Pancreas (tissue), 10 donors: ENCODE measurements around the gene SMURF2. TPM values are rescaled to one million over a fixed set of nuclear protein-coding genes. Genes with fewer than 3 reads are reported as not detected.
"Not testable (repeated sequence)": the region's sequence is repeated elsewhere in the genome, so short reads cannot be mapped to it uniquely, and the experiment has no call there.

Experiments
- ATAC-seq, 4 donors: fragments of 200-7000 bp; cut with Tn5 transposase; one replicate each; pipeline versions ENCODE4 v1.8.0 to v1.9.1; 2020; ENCODE audit warnings: mild to moderate bottlenecking in 4 of 4, moderate library complexity in 4 of 4
- DNase-seq, 6 donors: peaks; one replicate each; pipeline ENCODE4 v3.0.0-alpha.2; 2020
- FAIRE-seq: peaks from 2 replicates; lab custom pipeline; 2012; peaks lifted over from hg19 to GRCh38; lab: Jason Lieb, UNC
- H3K27ac ChIP-seq, 4 donors: fragments of 200-600 bp; sonication (generic); 1 replicate in 3 of 4; 2 replicates in 1 of 4; pipeline versions ENCODE4 v1.5.0 to v1.8.0; 2020
- H3K27me3 ChIP-seq, 4 donors: fragments of 200-600 bp; one replicate each; pipeline ENCODE4 v1.8.0; 2021
- H3K36me3 ChIP-seq, 3 donors: fragments of 200-600 bp; sonication (generic) in 1 of 3; one replicate each; pipeline versions ENCODE4 v1.5.0 to v1.8.0; 2020 to 2021
- H3K4me1 ChIP-seq, 3 donors: fragments of 200-600 bp; one replicate each; pipeline ENCODE4 v1.8.0; 2021
- H3K4me3 ChIP-seq, 4 donors: fragments of 200-600 bp; sonication (generic) in 2 of 4; one replicate each; pipeline versions ENCODE4 v1.5.0 to v1.8.0; 2020 to 2021
- H3K9me3 ChIP-seq, 4 donors: fragments of 200-600 bp; one replicate each; pipeline ENCODE4 v1.8.0; 2021
- WGBS, 2 donors: extraction: QIAGEN DNeasy Blood & Tissue Kit; methylation state at CpG; one replicate each; pipeline ENCODE4 v1.1.7; 2013; 5-methylcytosine and 5-hydroxymethylcytosine counted together
- intact Hi-C, 3 donors: fragments of 100-400 bp; cut with DNase I; formaldehyde crosslinking; loops; one replicate each; pipeline versions ENCODE4 v1.11.1 to v1.14.2; 2022
- polyA plus RNA-seq, 2 donors: library from polyadenylated mRNA; stranded (reverse); fragments of 200-250 nt; gene quantifications; one replicate each; pipeline ENCODE4 v1.2.3, GENCODE V29; 2013
- total RNA-seq, 6 donors: library from RNA; stranded (reverse); fragmentation: NEBNext Ultra II Directional in 4 of 6; extraction: Animal tissue kit (Norgen Biotek cat#: 25700) in 4 of 6; gene quantifications; one replicate each; pipeline versions ENCODE4 v1.2.1 to v1.2.4, GENCODE V29; 2021 to 2023
- TF ChIP-seq, protein P1 (sequence below), 4 donors: fragments of 200-600 bp; sonication (generic) in 3 of 4; IDR thresholded peaks; one replicate each; pipeline versions ENCODE4 v1.5.0 to v1.8.0; 2021; ENCODE audit warnings: antibody characterized with exemption in 4 of 4
- donor health status: healthy with polysubstance abuse.
- donor health status: DM: no; HTN: no; CAD: no; lungs with moderate emphysema.
- donor health status: DM: no; HTN: no; CAD: no.
- donor health status: control.
- donor health status: control.
- donor health status: Bipolar disorder and iron deficiency.
- donor health status: DM: yes; HTN: yes; CAD: no.
- donor health status: DM: no; HTN: no; CAD: no.
- donor health status: DM: no; HTN: no; CAD: no.
- donor health status: DM: yes; HTN: yes; CAD: no.

SMURF2 gene
- total and polyA plus RNA-seq, 8 donors, result 3.0 to 17.1 (median 8.0) TPM

DNA sequence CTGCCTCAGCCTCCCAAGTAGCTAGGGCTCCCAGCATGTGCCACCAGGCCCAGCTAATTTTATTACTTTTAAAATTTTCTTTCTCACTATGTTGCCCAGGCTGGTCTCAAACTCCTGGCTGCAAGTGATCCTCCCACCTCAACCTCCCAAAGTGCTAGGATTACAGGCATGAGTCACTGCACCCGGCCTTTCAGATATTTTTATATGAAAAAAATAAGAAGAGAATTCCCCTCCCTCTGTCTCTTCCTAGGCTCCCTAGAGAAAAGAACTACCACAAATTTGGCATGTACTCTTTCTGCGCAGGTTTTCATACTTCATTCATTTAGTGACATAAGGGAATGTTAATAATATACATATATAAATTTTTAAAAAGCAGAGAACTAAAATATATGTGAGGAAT is 21.7 kb upstream of the SMURF2 start:
- Histone ChIP-seq H3K27me3 (no peaks in the 10 kb centered on the region), H3K36me3 (no peaks in the 10 kb centered on the region), H3K4me1 (no peaks in the 10 kb centered on the region), H3K4me3 (no peak overlapping the region), H3K27ac (no peak overlapping the region), H3K9me3 (no peaks in the 10 kb centered on the region)
- WGBS, 2 donors, result 85 to 90% methylated on average over 2 of the region's 2 CpGs
- DNase-seq (no peak), ATAC-seq (no peak), FAIRE-seq (no peak)
- TF ChIP-seq, protein P1, sequence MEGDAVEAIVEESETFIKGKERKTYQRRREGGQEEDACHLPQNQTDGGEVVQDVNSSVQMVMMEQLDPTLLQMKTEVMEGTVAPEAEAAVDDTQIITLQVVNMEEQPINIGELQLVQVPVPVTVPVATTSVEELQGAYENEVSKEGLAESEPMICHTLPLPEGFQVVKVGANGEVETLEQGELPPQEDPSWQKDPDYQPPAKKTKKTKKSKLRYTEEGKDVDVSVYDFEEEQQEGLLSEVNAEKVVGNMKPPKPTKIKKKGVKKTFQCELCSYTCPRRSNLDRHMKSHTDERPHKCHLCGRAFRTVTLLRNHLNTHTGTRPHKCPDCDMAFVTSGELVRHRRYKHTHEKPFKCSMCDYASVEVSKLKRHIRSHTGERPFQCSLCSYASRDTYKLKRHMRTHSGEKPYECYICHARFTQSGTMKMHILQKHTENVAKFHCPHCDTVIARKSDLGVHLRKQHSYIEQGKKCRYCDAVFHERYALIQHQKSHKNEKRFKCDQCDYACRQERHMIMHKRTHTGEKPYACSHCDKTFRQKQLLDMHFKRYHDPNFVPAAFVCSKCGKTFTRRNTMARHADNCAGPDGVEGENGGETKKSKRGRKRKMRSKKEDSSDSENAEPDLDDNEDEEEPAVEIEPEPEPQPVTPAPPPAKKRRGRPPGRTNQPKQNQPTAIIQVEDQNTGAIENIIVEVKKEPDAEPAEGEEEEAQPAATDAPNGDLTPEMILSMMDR (IDR thresholded peaks at IDR 0.05), result no peak
- intact Hi-C loops, result no loop called here

- intact Hi-C loops, result no loop called here
- no peaks in the 10 kb centered on the region for H3K4me1 ChIP-seq
- no peak overlapping the region for H3K27ac ChIP-seq
- H3K27me3 ChIP-seq, result no peaks in the 10 kb centered on the region
- H3K36me3 ChIP-seq, result no peaks in the 10 kb centered on the region
- ATAC-seq (no peak), FAIRE-seq (no peak), DNase-seq (no peak)
- no peaks in the 10 kb centered on the region for H3K9me3 ChIP-seq
- 83 to 89% methylated on average over 12 of the region's 12 CpGs for WGBS, 2 donors
- TF ChIP-seq, protein P1 (IDR thresholded peaks at IDR 0.05), result no peak
- H3K4me3 ChIP-seq, result no peak overlapping the region
Measured at GRCh38 chr17:64682261-64683181, 20.4 kb upstream of the SMURF2 start.

GRCh38 chr17:64679710-64680216 is 17.7 kb upstream of the SMURF2 start:
- TF ChIP-seq, protein P1 (IDR thresholded peaks at IDR 0.05), result no peak
- Histone ChIP-seq H3K27me3 (no peaks in the 10 kb centered on the region), H3K4me3 (no peak overlapping the region), H3K4me1 (no peaks in the 10 kb centered on the region), H3K36me3 (no peaks in the 10 kb centered on the region), H3K27ac (no peak overlapping the region), H3K9me3 (no peaks in the 10 kb centered on the region)
- 85 to 90% methylated on average over 10 of the region's 10 CpGs for WGBS, 2 donors
- intact Hi-C loops, result no loop called here
- ATAC-seq (peak in 1 of 4 donors; percentile 56), DNase-seq (no peak), FAIRE-seq (no peak)

GRCh38 chr17:64676763-64677162 is 14.7 kb upstream of the SMURF2 start:
- no peaks in the 10 kb centered on the region for H3K4me1 ChIP-seq
- no peak overlapping the region for H3K4me3 ChIP-seq
- FAIRE-seq (no peak), ATAC-seq (no peak), DNase-seq (no peak)
- intact Hi-C loops, result no loop called here
- no peak overlapping the region for H3K27ac ChIP-seq
- H3K36me3 ChIP-seq, result no peaks in the 10 kb centered on the region
- H3K9me3 ChIP-seq, result no peaks in the 10 kb centered on the region
- H3K27me3 ChIP-seq, result no peaks in the 10 kb centered on the region
- TF ChIP-seq, protein P1 (IDR thresholded peaks at IDR 0.05), result no peak
- 59 to 63% methylated on average over 3 of the region's 3 CpGs for WGBS, 2 donors

DNA sequence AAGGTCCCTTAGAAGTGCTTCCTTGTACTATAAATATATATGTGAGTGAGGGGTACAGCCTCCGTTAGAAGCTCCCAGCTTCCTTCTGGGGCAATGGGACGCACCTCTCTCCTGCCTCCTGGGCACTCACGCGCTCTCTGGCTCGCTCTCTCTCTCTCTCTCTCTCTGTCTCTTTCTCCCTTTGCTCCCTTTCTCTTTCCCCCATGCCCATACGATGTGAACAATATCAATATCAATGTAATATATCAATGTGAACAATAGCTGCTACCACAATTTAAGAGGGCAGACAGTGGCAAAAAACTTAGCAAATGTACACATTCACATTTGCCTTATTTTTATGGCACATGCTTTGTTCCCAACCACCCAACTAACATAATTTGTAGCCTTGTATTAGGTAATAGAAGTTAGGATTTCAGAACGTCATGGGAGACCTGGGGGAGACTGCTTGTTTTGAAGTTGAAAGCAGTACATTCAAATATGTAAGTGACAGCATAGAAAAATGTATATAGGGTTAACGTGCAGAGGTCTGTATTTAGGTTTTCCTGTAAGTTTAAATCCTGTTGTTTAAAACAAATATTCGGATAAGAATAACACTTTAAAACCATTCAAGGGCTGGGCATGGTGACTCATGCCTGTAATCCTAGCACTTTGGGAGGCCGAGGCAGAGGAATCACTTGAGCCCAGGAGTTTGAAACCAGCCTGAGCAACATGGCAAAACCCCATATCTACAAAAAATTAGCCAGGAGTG is 8.9 kb upstream of the SMURF2 start:
- H3K27me3 ChIP-seq, H3K36me3 ChIP-seq, H3K4me3 ChIP-seq, ATAC-seq, H3K4me1 ChIP-seq, FAIRE-seq, intact Hi-C loops, H3K27ac ChIP-seq, DNase-seq, H3K9me3 ChIP-seq: not testable (repeated sequence)
- WGBS, 2 donors, result 85 to 86% methylated on average over 10 of the region's 10 CpGs

DNA sequence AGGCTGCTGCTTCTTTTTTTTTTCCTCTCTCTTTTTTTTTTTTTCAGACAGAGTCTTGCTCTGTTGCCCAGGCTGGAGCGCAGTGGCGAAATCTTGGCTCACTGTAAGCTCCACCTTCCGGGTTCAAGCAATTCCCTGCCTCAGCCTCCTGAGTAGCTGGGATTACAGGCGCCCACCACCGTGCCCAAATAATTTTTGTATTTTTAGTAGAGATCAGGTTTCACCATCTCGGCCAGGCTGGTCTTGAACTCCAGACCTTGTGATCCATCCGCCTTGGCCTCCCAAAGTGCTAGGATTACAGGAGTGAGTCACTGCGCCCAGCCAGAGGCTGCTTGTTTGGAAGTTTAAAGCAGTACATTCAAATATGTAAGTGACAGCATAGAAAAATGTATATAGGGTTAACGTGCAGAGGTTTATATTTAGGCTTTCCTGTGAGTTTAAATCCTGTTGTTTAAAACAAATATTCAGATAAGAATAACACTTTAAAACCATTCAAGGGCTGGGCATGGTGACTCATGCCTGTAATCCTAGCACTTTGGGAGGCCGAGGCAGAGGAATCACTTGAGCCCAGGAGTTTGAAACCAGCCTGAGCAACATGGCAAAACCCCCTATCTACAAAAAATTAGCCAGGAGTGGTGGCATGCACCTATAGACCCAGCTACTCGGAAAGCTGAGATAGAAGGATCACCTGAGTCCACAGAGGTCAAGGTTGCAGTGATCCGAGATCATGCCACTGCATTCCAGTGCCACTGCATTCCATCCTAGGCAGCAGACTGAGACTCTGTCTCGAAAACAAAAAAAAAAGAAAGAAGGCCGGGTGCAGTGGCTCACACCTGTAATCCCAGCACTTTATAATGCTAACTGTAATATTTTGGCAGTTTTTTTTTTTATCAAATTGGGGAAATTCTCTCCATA is 6.0 kb upstream of the SMURF2 start:
- not testable (repeated sequence) for ATAC-seq, H3K9me3 ChIP-seq

GRCh38 chr17:64664299-64664981 is 2.3 kb upstream of the SMURF2 start:
- H3K4me1 ChIP-seq, H3K9me3 ChIP-seq, DNase-seq, H3K4me3 ChIP-seq, H3K36me3 ChIP-seq, FAIRE-seq, intact Hi-C loops, ATAC-seq, H3K27me3 ChIP-seq, H3K27ac ChIP-seq: not testable (repeated sequence)
- 68 to 76% methylated on average over 6 of the region's 6 CpGs for WGBS, 2 donors

More for the DNA sequence above, 6.0 kb upstream of the SMURF2 start:
- H3K4me3 ChIP-seq, H3K4me1 ChIP-seq, H3K27me3 ChIP-seq, intact Hi-C loops, DNase-seq, H3K36me3 ChIP-seq, H3K27ac ChIP-seq, FAIRE-seq: not testable (repeated sequence)
- WGBS, 2 donors, result 70 to 78% methylated on average over 14 of the region's 14 CpGs
